HG03159 (cell line): ENCODE data around the gene ZNF454.

Experiments used
- ATAC-seq: cut with Tn5 transposase; IDR thresholded peaks from one replicate; pipeline ENCODE4 v1.9.1; 2021; ENCODE audit warnings: mild to moderate bottlenecking, moderate library complexity; ENCODE audit not compliant: unreplicated experiment

Gene ZNF454

DNA sequence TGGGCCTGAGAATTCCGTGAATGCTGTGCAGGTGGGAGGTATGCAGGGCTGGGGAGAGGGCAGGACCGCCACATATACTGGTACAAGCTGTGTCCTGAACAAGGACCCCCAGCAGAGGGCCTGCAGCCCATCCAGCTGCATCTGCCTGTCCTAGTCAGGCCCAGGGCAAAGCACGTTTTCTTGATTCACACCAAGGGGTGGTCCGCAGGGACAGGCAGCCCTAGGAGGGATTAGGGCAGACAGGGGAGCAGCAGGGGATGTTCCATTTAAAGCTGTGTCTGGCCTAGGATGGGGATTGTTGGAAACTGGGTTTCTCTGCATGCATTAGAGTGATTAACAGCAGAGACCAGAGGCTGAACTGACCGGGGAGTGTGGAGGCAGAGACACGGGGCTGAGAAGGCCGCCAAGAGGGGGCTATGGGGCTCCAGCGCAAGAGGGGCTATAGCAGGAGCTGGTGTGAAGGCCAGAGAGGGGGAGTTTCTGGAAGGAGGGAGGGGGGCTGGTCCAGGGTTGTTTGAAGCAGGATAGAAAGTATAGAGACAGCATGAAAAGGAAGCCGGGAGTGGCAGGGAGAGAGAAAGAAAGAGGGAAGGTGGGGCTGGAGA, 51.4 kb downstream of the ZNF454 start:
- no peak for ATAC-seq

DNA sequence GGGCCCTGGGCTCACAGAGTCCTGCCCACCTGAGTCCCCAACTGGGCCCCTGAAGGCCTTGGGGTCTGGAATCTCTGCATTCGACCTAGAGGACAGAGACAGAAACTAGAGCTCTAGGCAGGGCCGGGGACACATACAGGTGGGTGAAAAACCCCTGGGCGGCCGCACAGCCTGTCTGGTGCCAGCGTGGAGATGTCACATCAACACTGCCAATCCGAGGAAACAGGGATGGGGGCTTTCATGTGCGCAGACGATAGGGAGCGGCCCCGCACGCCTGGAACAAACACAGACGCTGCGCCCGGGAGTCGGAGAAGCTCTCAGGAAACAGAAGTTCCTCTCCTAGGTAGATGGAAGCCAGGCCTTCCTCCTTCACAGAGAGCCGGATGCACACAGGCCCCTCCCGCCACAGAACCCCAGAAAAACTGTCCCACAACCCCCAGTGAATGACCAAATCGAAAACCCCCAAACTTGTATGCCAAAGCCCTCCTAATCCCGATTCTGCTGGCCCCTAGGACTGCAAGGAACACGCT, 52.3 kb downstream of the ZNF454 start:
- ATAC-seq = no peak

DNA sequence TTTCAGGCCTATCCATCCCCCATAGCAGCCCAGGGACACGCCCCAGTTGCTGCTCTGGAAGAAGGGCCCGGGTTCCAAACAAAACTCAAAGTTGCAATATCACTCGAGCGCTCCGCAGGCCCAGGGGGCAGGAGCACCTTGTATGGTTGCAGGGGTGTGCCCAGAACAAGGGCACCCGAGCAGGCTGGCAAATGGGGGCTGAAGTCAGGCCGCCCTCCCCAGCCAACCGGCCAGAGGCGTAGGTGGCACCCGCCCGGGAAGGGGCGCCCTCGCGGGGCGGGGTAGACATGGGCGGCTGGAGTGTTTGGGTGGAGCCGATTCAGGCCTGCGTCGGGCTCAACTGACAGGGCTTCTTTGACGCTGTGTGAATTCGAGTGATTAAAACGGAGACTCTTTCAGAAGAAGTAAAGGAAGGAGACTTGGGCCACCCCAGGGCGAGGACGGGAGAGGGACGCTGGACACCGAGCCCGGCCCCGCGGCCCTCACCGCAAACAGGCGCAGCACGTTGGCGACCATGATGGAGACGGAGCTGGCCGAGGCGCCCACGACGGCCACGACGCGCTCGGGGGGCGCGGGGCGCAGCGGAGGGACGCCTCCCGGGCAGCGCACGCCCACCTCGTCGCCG, 53.1 kb downstream of the ZNF454 start:
- ATAC-seq = no peak

DNA sequence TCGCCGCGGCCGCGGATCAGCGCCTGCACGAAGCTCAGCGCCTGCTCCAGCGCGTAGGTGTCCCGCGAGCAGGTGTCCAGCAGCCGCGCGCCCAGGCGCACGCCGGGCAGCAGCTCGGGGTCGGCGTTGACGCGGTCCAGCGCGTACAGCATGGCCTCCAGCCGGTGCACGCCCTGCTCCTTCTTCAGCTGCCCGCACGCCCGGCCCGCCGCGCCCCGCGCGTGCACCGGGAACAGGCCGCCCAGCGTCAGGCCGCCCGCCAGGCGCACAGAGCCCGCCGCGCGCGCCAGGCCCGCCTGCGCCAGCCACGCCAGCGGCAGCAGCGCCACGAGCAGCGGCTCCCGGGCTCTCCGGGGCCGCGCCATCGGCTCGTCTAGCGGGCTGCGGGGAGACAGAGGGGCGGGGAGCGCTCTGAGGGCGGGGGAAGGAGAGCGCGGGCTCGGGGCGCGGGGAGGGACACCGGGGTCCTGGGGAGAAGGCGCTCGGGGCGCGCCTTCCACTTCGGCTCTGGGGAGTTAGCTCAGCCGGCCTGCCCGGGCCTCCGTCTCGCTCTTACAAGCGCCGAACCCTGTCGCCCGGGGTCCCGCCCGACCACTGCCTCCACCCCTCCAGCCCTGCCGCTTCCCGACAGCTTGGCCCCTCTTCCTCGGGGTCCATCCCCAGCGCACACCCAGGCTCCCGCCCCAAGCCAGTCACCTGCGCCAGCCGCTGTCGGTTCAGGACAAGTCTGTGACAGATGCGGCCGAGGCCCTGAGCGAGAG, 53.8 kb downstream of the ZNF454 start, which contains the start of gene GRM6:
GRM6 (minus strand) TSS at position 741 of the 761 bp plus-strand sequence; CDS start at position 365, 376 bp downstream.
- ATAC-seq = no peak

DNA sequence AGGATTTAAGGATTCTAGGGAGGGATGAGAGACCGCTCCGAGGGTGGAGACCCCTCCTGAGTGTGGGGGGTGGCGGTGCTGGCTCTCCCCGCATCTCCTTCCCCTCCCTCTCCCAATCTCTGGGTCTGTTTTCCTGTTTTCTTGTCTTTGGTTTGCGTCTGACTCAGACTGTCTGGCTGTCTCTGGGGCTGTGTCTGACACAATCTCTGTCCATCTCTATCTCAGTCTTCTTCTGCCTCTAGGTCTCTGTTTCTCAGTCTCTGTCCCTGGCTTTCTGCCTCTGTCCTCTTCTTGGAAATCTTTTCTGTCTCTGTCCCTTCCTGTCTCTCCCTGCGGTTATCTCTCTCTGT, 54.3 kb downstream of the ZNF454 start:
- ATAC-seq = no peak

DNA sequence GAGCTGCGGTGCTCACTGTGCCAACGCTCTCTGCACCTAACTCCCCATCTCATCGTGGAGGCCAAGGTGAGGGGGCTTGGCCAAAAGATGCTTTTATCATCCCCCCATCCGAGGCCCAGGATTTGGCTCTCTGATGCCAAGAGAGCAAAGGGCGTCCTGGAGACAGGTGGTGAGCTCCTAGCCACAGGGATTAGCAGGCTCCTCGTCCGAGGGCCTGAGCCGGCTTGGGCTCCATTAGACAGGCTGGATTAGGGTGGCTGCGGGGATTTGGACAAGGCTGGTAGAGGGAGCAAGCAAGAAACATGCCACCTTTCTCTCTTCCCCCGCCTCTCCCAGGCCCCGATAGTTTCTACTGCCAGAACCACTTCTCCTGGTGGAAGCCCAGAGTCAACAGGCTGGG, 55.2 kb downstream of the ZNF454 start:
- no peak for ATAC-seq

DNA sequence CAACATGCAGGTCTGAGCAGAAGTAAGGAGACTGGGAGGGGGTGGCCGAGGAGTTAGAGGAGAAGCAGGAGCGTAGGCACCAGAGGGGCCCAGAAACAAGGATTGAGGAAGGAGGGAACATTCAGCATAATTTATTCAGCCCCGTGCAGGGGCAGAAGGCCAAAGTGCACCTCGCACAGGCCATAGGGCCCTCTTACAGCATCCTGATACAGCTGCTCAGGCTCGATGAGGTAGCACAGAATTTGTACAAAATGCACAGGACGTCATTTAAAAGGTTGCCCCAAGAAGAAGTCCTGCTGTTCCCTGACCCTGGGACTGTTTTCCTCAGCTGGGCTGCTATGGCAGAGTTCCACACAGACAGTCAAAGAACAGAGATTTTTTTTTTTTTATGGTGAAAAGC, 56.2 kb downstream of the ZNF454 start:
- ATAC-seq = no peak

DNA sequence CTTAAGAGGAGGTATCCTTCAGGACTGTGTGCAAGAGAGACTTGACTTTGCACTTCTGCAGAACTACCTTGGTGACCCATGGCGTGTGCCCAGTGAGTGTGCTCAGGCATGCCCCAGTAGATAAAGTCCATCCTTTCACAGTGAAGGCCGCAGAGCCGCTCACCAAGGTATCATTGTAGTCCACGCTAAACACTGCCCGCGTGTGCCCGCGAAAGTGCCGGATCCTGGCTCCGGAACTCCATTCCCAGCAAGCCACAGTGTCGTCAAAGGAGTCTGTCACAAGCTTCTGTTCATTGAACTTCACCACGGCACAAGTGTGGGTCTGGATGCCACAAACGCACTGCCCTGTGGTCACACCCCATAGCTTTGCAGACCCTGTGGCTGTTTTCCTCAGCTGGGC, 57.4 kb downstream of the ZNF454 start:
- no peak for ATAC-seq

DNA sequence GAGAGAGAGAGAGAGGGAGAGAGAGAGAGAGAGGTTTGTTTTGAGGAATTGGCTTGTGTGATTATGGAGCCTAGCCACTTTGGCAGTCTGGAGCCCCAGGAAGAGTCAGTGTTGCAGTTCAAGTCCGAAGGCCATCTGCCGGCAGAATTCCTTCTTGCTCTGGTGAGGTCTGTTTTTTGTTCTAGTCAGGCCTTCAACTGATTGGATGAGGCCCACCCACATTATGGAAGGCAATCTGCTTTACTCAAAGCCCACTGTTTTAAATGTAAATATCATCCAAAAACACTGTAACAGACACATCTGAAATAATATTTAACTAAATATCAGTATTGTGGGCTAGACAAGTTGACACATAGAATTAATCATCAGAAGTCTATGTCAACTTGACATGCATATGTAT, 65.6 kb downstream of the ZNF454 start:
- ATAC-seq = no peak

DNA sequence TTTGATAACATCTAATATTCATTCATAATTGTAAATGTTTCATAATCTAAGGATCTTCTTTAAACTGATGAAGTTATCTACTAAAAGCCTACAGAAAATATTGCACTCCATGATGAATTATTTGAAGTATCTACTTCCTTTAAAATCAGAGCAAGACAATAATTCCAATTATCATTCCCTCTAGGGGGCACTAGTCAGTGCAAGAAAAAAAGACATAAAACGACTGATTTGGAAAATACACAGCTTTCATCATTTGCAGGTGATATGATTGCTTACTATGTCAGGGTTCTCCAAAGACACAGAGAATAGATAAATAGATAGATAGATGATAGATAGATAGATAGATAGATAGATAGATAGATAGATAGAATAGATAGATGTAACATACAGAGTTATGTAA, 67.7 kb downstream of the ZNF454 start:
- ATAC-seq = no peak
